Measurements from ENCODE around the gene HORMAD2. TPM values are rescaled to one million over a fixed set of nuclear protein-coding genes. Genes with fewer than 3 reads are reported as not detected.
"Not testable (repeated sequence)": the region's sequence is repeated elsewhere in the genome, so short reads cannot be mapped to it uniquely, and the experiment has no call there.

The HORMAD2 gene
- total RNA-seq, 1 donor from 2014 or later = not detected

- no peak for DNase-seq (ENCODE audit: low read depth)
These were observed 24.2 kb upstream of the HORMAD2 start for GRCh38 chr22:30056015-30056414.

- no peak for DNase-seq (ENCODE audit: low read depth)
These were observed 22.9 kb upstream of the HORMAD2 start for GRCh38 chr22:30057375-30057774.

GRCh38 chr22:30059346-30060020 is 20.8 kb upstream of the HORMAD2 start:
- not testable (repeated sequence) for DNase-seq (ENCODE audit: low read depth)

GRCh38 chr22:30061094-30061493 is 19.2 kb upstream of the HORMAD2 start:
- not testable (repeated sequence) for DNase-seq (ENCODE audit: low read depth)

GRCh38 chr22:30062259-30062658 is 18.0 kb upstream of the HORMAD2 start:
- no peak for DNase-seq (ENCODE audit: low read depth)

GRCh38 chr22:30062950-30063349 is 17.3 kb upstream of the HORMAD2 start:
- DNase-seq (ENCODE audit: low read depth) = no peak

GRCh38 chr22:30064172-30064571 is 16.1 kb upstream of the HORMAD2 start:
- no peak for DNase-seq (ENCODE audit: low read depth)

- no peak for DNase-seq (ENCODE audit: low read depth)
These were observed 6.5 kb upstream of the HORMAD2 start for GRCh38 chr22:30073743-30074142.

- DNase-seq (ENCODE audit: low read depth) = no peak
These were observed 6.1 kb upstream of the HORMAD2 start for GRCh38 chr22:30074147-30074546.

GRCh38 chr22:30074994-30075393 is 5.3 kb upstream of the HORMAD2 start:
- DNase-seq (ENCODE audit: low read depth) = no peak

GRCh38 chr22:30077279-30077880 is 2.9 kb upstream of the HORMAD2 start:
- no peak for DNase-seq (ENCODE audit: low read depth)

GRCh38 chr22:30078320-30079311 is 1.6 kb upstream of the HORMAD2 start:
- no peak for DNase-seq (ENCODE audit: low read depth)

GRCh38 chr22:30080805-30081204 is 541 bp downstream of the HORMAD2 start:
- DNase-seq (ENCODE audit: low read depth) = no peak

- no peak for DNase-seq (ENCODE audit: low read depth)
These were observed 6.2 kb downstream of the HORMAD2 start for GRCh38 chr22:30086496-30086895.

- not testable (repeated sequence) for DNase-seq (ENCODE audit: low read depth)
These were observed 6.8 kb downstream of the HORMAD2 start for GRCh38 chr22:30087037-30087436.

- DNase-seq (ENCODE audit: low read depth) = no peak
These were observed 7.3 kb downstream of the HORMAD2 start for GRCh38 chr22:30087611-30088010.

GRCh38 chr22:30088468-30088867 is 8.2 kb downstream of the HORMAD2 start:
- DNase-seq (ENCODE audit: low read depth) = no peak

GRCh38 chr22:30089655-30089974 is 9.4 kb downstream of the HORMAD2 start:
- DNase-seq (ENCODE audit: low read depth) = no peak

GRCh38 chr22:30092686-30093085 is 12.4 kb downstream of the HORMAD2 start:
- no peak for DNase-seq (ENCODE audit: low read depth)

- no peak for DNase-seq (ENCODE audit: low read depth)
These were observed 14.5 kb downstream of the HORMAD2 start for GRCh38 chr22:30094804-30095203.

GRCh38 chr22:30097861-30098260 is 17.6 kb downstream of the HORMAD2 start:
- DNase-seq (ENCODE audit: low read depth) = no peak

GRCh38 chr22:30100770-30101169 is 20.5 kb downstream of the HORMAD2 start:
- not testable (repeated sequence) for DNase-seq (ENCODE audit: low read depth)
